ENCODE measurements around the gene PCSK6.
A peak's percentile ranks its signal among the peaks of the same experiment; 100 is the strongest.

The PCSK6 gene

GRCh38 chr15:101489599-101490407 is at the start of gene PCSK6:
Gene PCSK6 (minus strand): TSS chr15:101489707. CDS start chr15:101489670, 37 bp downstream.
- DNase-seq (ENCODE audit: low spot score) = no peak

- no peak for DNase-seq (ENCODE audit: low spot score)
Observed at GRCh38 chr15:101538996-101539395, 49.5 kb upstream of the PCSK6 start.

- DNase-seq (ENCODE audit: low spot score) = no peak
Observed at GRCh38 chr15:101538177-101538576, 48.7 kb upstream of the PCSK6 start.

- DNase-seq (ENCODE audit: low spot score) = no peak
Observed at GRCh38 chr15:101537483-101538080, 48.1 kb upstream of the PCSK6 start.

GRCh38 chr15:101536875-101537405 is 47.4 kb upstream of the PCSK6 start:
- DNase-seq (ENCODE audit: low spot score) = no peak

GRCh38 chr15:101536166-101536874 is 46.8 kb upstream of the PCSK6 start:
- no peak for DNase-seq (ENCODE audit: low spot score)

- DNase-seq (ENCODE audit: low spot score) = no peak
Observed at GRCh38 chr15:101535170-101535902, 45.8 kb upstream of the PCSK6 start.

- no peak for DNase-seq (ENCODE audit: low spot score)
Observed at GRCh38 chr15:101534376-101534970, 45.0 kb upstream of the PCSK6 start.

GRCh38 chr15:101533371-101534140 is 44.0 kb upstream of the PCSK6 start:
- DNase-seq (ENCODE audit: low spot score) = no peak

- DNase-seq (ENCODE audit: low spot score) = no peak
Observed at GRCh38 chr15:101532865-101533264, 43.4 kb upstream of the PCSK6 start.

GRCh38 chr15:101531170-101531569 is 41.7 kb upstream of the PCSK6 start:
- no peak for DNase-seq (ENCODE audit: low spot score)

GRCh38 chr15:101530224-101530958 is 40.9 kb upstream of the PCSK6 start:
- peak; percentile 11 for DNase-seq (ENCODE audit: low spot score)

- DNase-seq (ENCODE audit: low spot score) = peak; percentile 38
Observed at GRCh38 chr15:101528917-101529299, 39.4 kb upstream of the PCSK6 start.

- DNase-seq (ENCODE audit: low spot score) = peak; percentile 62
Observed at GRCh38 chr15:101528108-101528916, 38.8 kb upstream of the PCSK6 start.

GRCh38 chr15:101526890-101527289 is 37.4 kb upstream of the PCSK6 start:
- DNase-seq (ENCODE audit: low spot score) = no peak

GRCh38 chr15:101526442-101526841 is 36.9 kb upstream of the PCSK6 start:
- no peak for DNase-seq (ENCODE audit: low spot score)

GRCh38 chr15:101526021-101526420 is 36.5 kb upstream of the PCSK6 start:
- no peak for DNase-seq (ENCODE audit: low spot score)

- DNase-seq (ENCODE audit: low spot score) = no peak
Observed at GRCh38 chr15:101525087-101525669, 35.7 kb upstream of the PCSK6 start.

GRCh38 chr15:101523560-101523940 is 34.0 kb upstream of the PCSK6 start:
- no peak for DNase-seq (ENCODE audit: low spot score)

Measured in SW480 (cell line).